SK-N-SH treated with all-trans-retinoic acid at 6 μM for 48 hours (cell line): ENCODE data around the gene PPP2R2C.

ENCODE experiments used
- ATAC-seq: fragments of 200-7000 bp; cut with Tn5 transposase; 3 replicates; pipeline ENCODE4 v1.9.1; 2020; ENCODE audit warnings: mild to moderate bottlenecking, moderate library complexity
- ARNTL ChIP-seq: fragments of 450-650 bp; formaldehyde crosslinking; IDR thresholded peaks from 2 replicates; pipeline ENCODE4 v1.5.0; 2020; ENCODE audit warnings: low read depth, mild to moderate bottlenecking, moderate library complexity, borderline replicate concordance
- BACH2 ChIP-seq: fragments of 250-450 bp; sonication (Bioruptor Pico); IDR thresholded peaks from 2 replicates; pipeline ENCODE4 v1.9.0; 2021; ENCODE audit warnings: mild to moderate bottlenecking, borderline replicate concordance
- CREB5 ChIP-seq: fragments of 250-450 bp; sonication (Bioruptor Pico); IDR thresholded peaks from 2 replicates; pipeline ENCODE4 v1.5.1; 2020; ENCODE audit warnings: low read depth, mild to moderate bottlenecking, moderate library complexity
- CSDC2 ChIP-seq: fragments of 250-450 bp; sonication (Bioruptor Pico); IDR thresholded peaks from 2 replicates; pipeline ENCODE4 v1.5.0; 2020; ENCODE audit warnings: mild to moderate bottlenecking, moderate library complexity
- CSRNP3 ChIP-seq: fragments of 250-450 bp; sonication (Bioruptor Pico); IDR thresholded peaks from 2 replicates; pipeline ENCODE4 v1.5.1; 2021; ENCODE audit warnings: mild to moderate bottlenecking, moderate library complexity
- ESRRG ChIP-seq: fragments of 250-450 bp; sonication (Bioruptor Pico); IDR thresholded peaks from 2 replicates; pipeline ENCODE4 v1.6.1; 2021; ENCODE audit warnings: mild to moderate bottlenecking
- ISL1 ChIP-seq: fragments of 250-450 bp; sonication (Bioruptor Pico); IDR thresholded peaks from 2 replicates; pipeline ENCODE4 v2.1.2; 2022; ENCODE audit warnings: mild to moderate bottlenecking, moderate library complexity
- OSR1 ChIP-seq: fragments of 250-450 bp; sonication (Bioruptor Pico); IDR thresholded peaks from 2 replicates; pipeline ENCODE4 v1.8.0; 2022; ENCODE audit warnings: moderate library complexity, mild to moderate bottlenecking, inconsistent platforms
- PATZ1 ChIP-seq: fragments of 250-450 bp; sonication (Bioruptor Pico); IDR thresholded peaks from 2 replicates; pipeline ENCODE4 v1.8.0; 2020; ENCODE audit warnings: mild to moderate bottlenecking, moderate library complexity, borderline replicate concordance
- POU6F1 ChIP-seq: fragments of 250-450 bp; sonication (Bioruptor Pico); IDR thresholded peaks from 2 replicates; pipeline ENCODE4 v1.8.0; 2021; ENCODE audit warnings: low read depth, mild to moderate bottlenecking, moderate library complexity, borderline replicate concordance
- PPARA ChIP-seq: fragments of 250-450 bp; sonication (Bioruptor Pico); IDR thresholded peaks from 2 replicates; pipeline ENCODE4 v1.5.0; 2020; ENCODE audit warnings: mild to moderate bottlenecking, borderline replicate concordance
- RARB ChIP-seq: fragments of 250-450 bp; sonication (Bioruptor Pico); IDR thresholded peaks from 2 replicates; pipeline ENCODE4 v1.8.0; 2021; ENCODE audit warnings: mild to moderate bottlenecking, moderate library complexity
- SNAI2 ChIP-seq: fragments of 250-450 bp; sonication (Bioruptor Pico); IDR thresholded peaks from 2 replicates; pipeline ENCODE4 v1.5.0; 2020; ENCODE audit warnings: mild to moderate bottlenecking, moderate library complexity
- TCF4 ChIP-seq: fragments of 250-450 bp; sonication (Bioruptor Pico); IDR thresholded peaks from 2 replicates; pipeline ENCODE4 v1.8.0; 2021; ENCODE audit warnings: mild to moderate bottlenecking, moderate library complexity, borderline replicate concordance
- TOX ChIP-seq: fragments of 250-450 bp; sonication (Bioruptor Pico); IDR thresholded peaks from 2 replicates; pipeline ENCODE4 v1.8.0; 2021; ENCODE audit warnings: mild to moderate bottlenecking, moderate library complexity, borderline replicate concordance
- TSHZ2 ChIP-seq: fragments of 250-450 bp; sonication (Bioruptor Pico); IDR thresholded peaks from 2 replicates; pipeline ENCODE4 v1.5.0; 2020; ENCODE audit warnings: mild to moderate bottlenecking, moderate library complexity
- ZC3H10 ChIP-seq: fragments of 250-450 bp; sonication (Bioruptor Pico); IDR thresholded peaks from 2 replicates; pipeline ENCODE4 v1.5.1; 2021; ENCODE audit warnings: mild to moderate bottlenecking, moderate library complexity
- ZFP30 ChIP-seq: fragments of 450-650 bp; formaldehyde crosslinking; IDR thresholded peaks from 2 replicates; pipeline ENCODE4 v1.5.0; 2022; ENCODE audit warnings: mild to moderate bottlenecking, moderate library complexity
- ZNF565 ChIP-seq: fragments of 450-650 bp; formaldehyde crosslinking; conservative IDR thresholded peaks from 2 replicates; pipeline ENCODE4 v1.5.0; 2020; ENCODE audit warnings: low read depth, mild to moderate bottlenecking, moderate library complexity
- ZNF70 ChIP-seq: fragments of 450-650 bp; formaldehyde crosslinking; IDR thresholded peaks from 2 replicates; pipeline ENCODE4 v1.5.0; 2020; ENCODE audit warnings: mild to moderate bottlenecking, moderate library complexity
- ZNF8 ChIP-seq: fragments of 450-650 bp; formaldehyde crosslinking; IDR thresholded peaks from 2 replicates; pipeline ENCODE4 v1.5.0; 2020; ENCODE audit warnings: mild to moderate bottlenecking, moderate library complexity

Gene PPP2R2C

GRCh38 chr4:6520051-6520636 lies 47.7 kb upstream of the PPP2R2C start (continued):
- TF ChIP-seq PATZ1 (CRISPR knock-in tag) (no peak), ZC3H10 (no peak), ISL1 (no peak)

- TF ChIP-seq ISL1 (no peak), ZNF70 (CRISPR knock-in tag) (no peak), CREB5 (CRISPR knock-in tag) (no peak), SNAI2 (CRISPR knock-in tag) (no peak), TCF4 (CRISPR knock-in tag) (no peak), PPARA (CRISPR knock-in tag) (no peak), ZNF8 (CRISPR knock-in tag) (no peak), TOX (no peak), BACH2 (CRISPR knock-in tag) (no peak), POU6F1 (no peak), PATZ1 (CRISPR knock-in tag) (no peak), ESRRG (no peak), ZNF565 (no peak)
- no peak for ATAC-seq
Measured at GRCh38 chr4:6517171-6517570, 44.8 kb upstream of the PPP2R2C start.

- TF ChIP-seq ISL1, result no peak
- no peak for ATAC-seq
Measured at GRCh38 chr4:6516762-6517161, 44.3 kb upstream of the PPP2R2C start.

GRCh38 chr4:6516281-6516680 lies 43.9 kb upstream of the PPP2R2C start:
- no peak for TF ChIP-seq CREB5 (CRISPR knock-in tag)
- no peak for TF ChIP-seq ISL1
- TF ChIP-seq ARNTL (CRISPR knock-in tag), result no peak
- TF ChIP-seq ZC3H10, result no peak
- no peak for TF ChIP-seq ZFP30 (CRISPR knock-in tag)
- no peak for TF ChIP-seq RARB
- no peak for TF ChIP-seq PATZ1 (CRISPR knock-in tag)
- TF ChIP-seq SNAI2 (CRISPR knock-in tag), result no peak
- no peak for TF ChIP-seq ZNF565
- no peak for TF ChIP-seq CSDC2 (CRISPR knock-in tag)
- no peak for TF ChIP-seq CSRNP3
- TF ChIP-seq TCF4 (CRISPR knock-in tag), result no peak
- TF ChIP-seq TSHZ2 (CRISPR knock-in tag), result no peak
- no peak for TF ChIP-seq TOX
- no peak for TF ChIP-seq OSR1 (CRISPR knock-in tag)
- no peak for TF ChIP-seq BACH2 (CRISPR knock-in tag)
- no peak for TF ChIP-seq PPARA (CRISPR knock-in tag)
- no peak for TF ChIP-seq ZNF70 (CRISPR knock-in tag)
- ATAC-seq, result no peak
